CD8-positive, alpha-beta memory T cell (primary cell): Measurements from ENCODE around the gene CPEB1. TPM values are rescaled to one million over a fixed set of nuclear protein-coding genes. Genes with fewer than 3 reads are reported as not detected.

Experiments used
- CTCF ChIA-PET: fragments of 350-600 bp; sonication (Branson Sonifier 250); formaldehyde crosslinking; loops from one replicate; lab custom pipeline; 2021; ENCODE audit warnings: antibody characterized with exemption; lab: Charles Lee
- POLR2A ChIA-PET: fragments of 350-600 bp; sonication (Branson Sonifier 250); formaldehyde crosslinking; loops from one replicate; lab custom pipeline; 2021; ENCODE audit warnings: antibody characterized with exemption; lab: Charles Lee
- DNase-seq, 5 donors: peaks; one replicate each; pipeline versions ENCODE4 v3.0.0 to v3.0.0-alpha.2; 2020 to 2022; ENCODE audit warnings: mixed read lengths in 1 of 5
- H3K27ac ChIP-seq: one replicate; pipeline ENCODE4 v1.7.0; 2013; ENCODE audit warnings: low read depth, mild to moderate bottlenecking, low read length, moderate library complexity
- H3K27me3 ChIP-seq: 2 replicates; pipeline ENCODE4 v1.7.0; 2013; ENCODE audit warnings: low read length, mild to moderate bottlenecking; ENCODE audit not compliant: insufficient read depth, poor library complexity, severe bottlenecking
- H3K36me3 ChIP-seq: 2 replicates; pipeline ENCODE4 v1.7.0; 2013; ENCODE audit warnings: mild to moderate bottlenecking, low read length, moderate library complexity; ENCODE audit not compliant: insufficient read depth
- H3K4me1 ChIP-seq: 2 replicates; pipeline ENCODE4 v1.7.0; 2013; ENCODE audit warnings: mild to moderate bottlenecking, low read length, moderate library complexity; ENCODE audit not compliant: insufficient read depth
- H3K4me3 ChIP-seq: 2 replicates; pipeline ENCODE4 v1.7.0; 2013; ENCODE audit warnings: mild to moderate bottlenecking, low read length
- H3K9me3 ChIP-seq: 2 replicates; pipeline ENCODE4 v1.7.0; 2013; ENCODE audit warnings: mild to moderate bottlenecking, low read length
- H3K27ac Mint-ChIP-seq, 8 donors: one replicate each; pipeline ENCODE4 v1.8.0; 2020 to 2021; ENCODE audit warnings: mixed read lengths in 8 of 8, mild to moderate bottlenecking in 6 of 8, inconsistent platforms in 3 of 8, moderate library complexity in 3 of 8
- H3K27me3 Mint-ChIP-seq, 2 donors: one replicate each; pipeline ENCODE4 v1.8.0; 2020 to 2021; ENCODE audit warnings: mixed read lengths in 2 of 2, mild to moderate bottlenecking in 1 of 2, moderate library complexity in 1 of 2
- H3K36me3 Mint-ChIP-seq, 3 donors: one replicate each; pipeline ENCODE4 v1.8.0; 2020 to 2021; ENCODE audit warnings: mixed read lengths in 3 of 3, inconsistent platforms in 1 of 3, mild to moderate bottlenecking in 1 of 3
- H3K4me1 Mint-ChIP-seq, 3 donors: one replicate each; pipeline ENCODE4 v1.8.0; 2020 to 2021; ENCODE audit warnings: mixed read lengths in 3 of 3, inconsistent platforms in 1 of 3, mild to moderate bottlenecking in 1 of 3
- H3K4me3 Mint-ChIP-seq, 7 donors: one replicate each; pipeline ENCODE4 v1.8.0; 2020 to 2021; ENCODE audit warnings: mixed read lengths in 7 of 7, mild to moderate bottlenecking in 6 of 7, moderate library complexity in 4 of 7, inconsistent platforms in 2 of 7
- H3K9me3 Mint-ChIP-seq, 5 donors: one replicate each; pipeline ENCODE4 v1.8.0; 2020 to 2022; ENCODE audit warnings: mixed read lengths in 5 of 5, mild to moderate bottlenecking in 3 of 5, moderate library complexity in 2 of 5, inconsistent platforms in 1 of 5
- polyA plus RNA-seq: library from polyadenylated mRNA; unstranded; fragments of 300-500 nt; fragmentation: Illumina TruSeq; gene quantifications from one replicate; pipeline ENCODE4 v1.2.3, GENCODE V29; 2021
- total RNA-seq, 2 experiments: library from RNA; stranded (reverse); gene quantifications; one replicate each; pipeline ENCODE4 v1.2.3, GENCODE V29; 2021

Gene CPEB1
- total and polyA plus RNA-seq, 3 experiments from 2014 or later: 0.44 to 1.2 (median 0.44) TPM

GRCh38 chr15:82602195-82602594, 45.0 kb downstream of the CPEB1 start:
- ChIA-PET POLR2A (no interaction called here), CTCF (no interaction called here)
- DNase-seq: no peak

DNA sequence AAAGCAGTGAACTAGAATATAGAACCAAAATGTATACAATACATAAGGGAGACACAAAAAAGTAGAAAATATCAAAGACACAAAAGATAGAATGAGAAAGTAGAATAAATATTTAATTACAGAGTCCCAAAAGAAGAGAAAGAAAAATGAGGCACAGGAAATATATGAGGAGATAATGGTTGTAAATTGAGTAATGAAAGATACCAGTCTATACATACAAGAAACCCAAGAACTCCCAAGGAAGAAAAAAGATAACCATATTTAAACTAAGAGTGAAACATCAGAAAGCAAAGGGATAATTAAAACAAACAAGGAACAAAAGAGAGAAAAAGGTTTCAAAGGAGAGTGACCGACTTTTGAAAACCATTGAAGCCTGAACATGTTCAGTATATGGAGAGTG, 47.3 kb downstream of the CPEB1 start:
- ChIA-PET CTCF (no interaction called here), POLR2A (no interaction called here)
- Histone ChIP-seq H3K27me3 (no peaks in the 10 kb centered on the region), H3K36me3 (no peaks in the 10 kb centered on the region), H3K4me3 (no peak overlapping the region), H3K4me1 (no peaks in the 10 kb centered on the region), H3K9me3 (no peaks in the 10 kb centered on the region), H3K27ac (no peak overlapping the region)
- no peak for DNase-seq
- peaks cover 0 to 3% (median 0%) of the 10 kb centered on the region in 3 donors for H3K36me3 Mint-ChIP-seq
- no peak overlapping the region for H3K27ac Mint-ChIP-seq
- peaks cover 21 to 53% of the 10 kb centered on the region in 2 donors for H3K27me3 Mint-ChIP-seq
- H3K4me3 Mint-ChIP-seq: no peak overlapping the region
- no peaks in the 10 kb centered on the region for H3K9me3 Mint-ChIP-seq
- H3K4me1 Mint-ChIP-seq: no peaks in the 10 kb centered on the region

More at GRCh38 chr15:82602195-82602594, 45.0 kb downstream of the CPEB1 start:
- H3K27me3 ChIP-seq: no peaks in the 10 kb centered on the region
- Mint-ChIP-seq H3K27ac (no peak overlapping the region), H3K9me3 (no peaks in the 10 kb centered on the region), H3K36me3 (peaks cover 0 to 3% (median 0%) of the 10 kb centered on the region in 3 donors), H3K27me3 (peaks cover 19 to 42% of the 10 kb centered on the region in 2 donors), H3K4me1 (no peaks in the 10 kb centered on the region), H3K4me3 (no peak overlapping the region)
- no peak overlapping the region for H3K27ac ChIP-seq
- no peaks in the 10 kb centered on the region for H3K36me3 ChIP-seq
- no peaks in the 10 kb centered on the region for H3K9me3 ChIP-seq
- H3K4me3 ChIP-seq: no peak overlapping the region
- no peaks in the 10 kb centered on the region for H3K4me1 ChIP-seq

- Histone ChIP-seq H3K27me3 (no peaks in the 10 kb centered on the region), H3K4me3 (no peak overlapping the region), H3K27ac (no peak overlapping the region), H3K36me3 (no peaks in the 10 kb centered on the region), H3K4me1 (no peaks in the 10 kb centered on the region), H3K9me3 (no peaks in the 10 kb centered on the region)
- Mint-ChIP-seq H3K4me3 (no peak overlapping the region), H3K4me1 (no peaks in the 10 kb centered on the region), H3K27ac (peak overlapping the region in 1 of 8 donors; percentile 29), H3K9me3 (no peaks in the 10 kb centered on the region), H3K27me3 (peaks cover 20 to 58% of the 10 kb centered on the region in 2 donors), H3K36me3 (peaks cover 0 to 3% (median 0%) of the 10 kb centered on the region in 3 donors)
- CTCF ChIA-PET: interaction anchor here (1.2 kb wide), 1 partner anchor 83 kb away, joined by 3 read pairs; no protein-coding TSS in a partner anchor
- no peak for DNase-seq
- POLR2A ChIA-PET: no interaction called here
Observed at GRCh38 chr15:82597815-82598214, 49.3 kb downstream of the CPEB1 start.

DNA sequence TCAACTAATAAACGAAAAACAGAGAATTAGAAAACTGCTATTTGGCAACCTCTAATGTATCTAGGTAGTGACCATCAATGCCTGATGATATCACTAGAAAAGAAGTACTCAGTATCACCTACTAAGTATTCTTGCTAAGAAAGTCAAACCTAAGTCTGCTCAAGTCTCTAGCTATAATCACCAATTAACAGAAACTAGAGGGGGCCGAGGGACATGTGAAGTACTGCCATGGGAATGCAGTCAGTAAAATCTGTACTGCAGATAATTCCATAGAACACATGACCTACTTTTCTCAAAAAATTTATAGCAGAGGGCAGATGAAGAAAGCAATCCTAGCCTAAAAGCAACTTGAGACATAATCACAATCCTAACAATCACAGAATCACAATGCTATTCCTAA, 51.4 kb downstream of the CPEB1 start:
- DNase-seq: no peak

GRCh38 chr15:82595203-82595602, 52.0 kb downstream of the CPEB1 start:
- Histone ChIP-seq H3K27me3 (no peaks in the 10 kb centered on the region), H3K27ac (no peak overlapping the region), H3K9me3 (no peaks in the 10 kb centered on the region), H3K4me3 (no peak overlapping the region), H3K36me3 (no peaks in the 10 kb centered on the region), H3K4me1 (no peaks in the 10 kb centered on the region)
- no peak for DNase-seq
- no peaks in the 10 kb centered on the region for H3K4me1 Mint-ChIP-seq
- ChIA-PET CTCF (no interaction called here), POLR2A (no interaction called here)
- H3K9me3 Mint-ChIP-seq: no peaks in the 10 kb centered on the region
- no peak overlapping the region for H3K4me3 Mint-ChIP-seq
- peaks cover 26 to 53% of the 10 kb centered on the region in 2 donors for H3K27me3 Mint-ChIP-seq
- no peaks in the 10 kb centered on the region for H3K36me3 Mint-ChIP-seq
- no peak overlapping the region for H3K27ac Mint-ChIP-seq

More for the DNA sequence above, 51.4 kb downstream of the CPEB1 start:
- Histone ChIP-seq H3K36me3 (no peaks in the 10 kb centered on the region), H3K27ac (no peak overlapping the region), H3K9me3 (no peaks in the 10 kb centered on the region), H3K4me3 (no peak overlapping the region), H3K4me1 (no peaks in the 10 kb centered on the region), H3K27me3 (no peaks in the 10 kb centered on the region)
- no peak overlapping the region for H3K27ac Mint-ChIP-seq
- no peaks in the 10 kb centered on the region for H3K4me1 Mint-ChIP-seq
- ChIA-PET POLR2A (no interaction called here), CTCF (no interaction called here)
- H3K4me3 Mint-ChIP-seq: no peak overlapping the region
- H3K36me3 Mint-ChIP-seq: peaks cover 0 to 3% (median 0%) of the 10 kb centered on the region in 3 donors
- no peaks in the 10 kb centered on the region for H3K9me3 Mint-ChIP-seq
- peaks cover 26 to 55% of the 10 kb centered on the region in 2 donors for H3K27me3 Mint-ChIP-seq

- CTCF ChIA-PET: no interaction called here
- Mint-ChIP-seq H3K4me3 (no peak overlapping the region), H3K36me3 (no peaks in the 10 kb centered on the region), H3K4me1 (no peaks in the 10 kb centered on the region), H3K27ac (no peak overlapping the region), H3K27me3 (peaks cover 20 to 27% of the 10 kb centered on the region in 2 donors), H3K9me3 (no peaks in the 10 kb centered on the region)
- POLR2A ChIA-PET: no interaction called here
- no peaks in the 10 kb centered on the region for H3K36me3 ChIP-seq
- H3K4me3 ChIP-seq: no peak overlapping the region
- no peaks in the 10 kb centered on the region for H3K4me1 ChIP-seq
- H3K27ac ChIP-seq: no peak overlapping the region
- no peak for DNase-seq
- H3K27me3 ChIP-seq: no peaks in the 10 kb centered on the region
- no peaks in the 10 kb centered on the region for H3K9me3 ChIP-seq
Observed at GRCh38 chr15:82587805-82588204, 59.4 kb downstream of the CPEB1 start.

DNA sequence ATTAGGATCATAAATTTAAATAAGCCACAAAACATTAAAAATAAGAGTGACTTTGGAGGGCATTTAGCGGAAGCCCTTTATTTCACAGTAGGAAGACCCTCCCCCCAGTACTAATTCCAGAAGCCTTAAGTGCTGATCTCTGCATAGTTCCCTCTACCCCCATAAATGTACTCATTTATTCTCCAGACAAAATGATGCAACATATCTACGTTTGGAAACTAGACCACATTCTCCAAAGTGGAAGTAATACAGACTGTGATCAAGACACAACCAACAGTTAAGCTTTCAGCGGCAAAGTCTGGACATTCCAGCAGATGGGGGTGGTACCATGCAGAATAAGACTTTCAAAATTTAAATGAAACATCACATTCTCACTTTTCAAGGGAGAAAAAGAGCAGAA, 62.1 kb downstream of the CPEB1 start:
- Histone ChIP-seq H3K9me3 (no peaks in the 10 kb centered on the region), H3K27ac (no peak overlapping the region), H3K4me3 (no peak overlapping the region), H3K27me3 (no peaks in the 10 kb centered on the region), H3K4me1 (no peaks in the 10 kb centered on the region), H3K36me3 (no peaks in the 10 kb centered on the region)
- H3K4me3 Mint-ChIP-seq: no peak overlapping the region
- H3K27ac Mint-ChIP-seq: no peak overlapping the region
- DNase-seq: no peak
- peaks cover 14 to 37% of the 10 kb centered on the region in 2 donors for H3K27me3 Mint-ChIP-seq
- ChIA-PET CTCF (interaction anchor here (0.7 kb wide), 1 partner anchor 415 kb away, joined by 4 read pairs; no protein-coding TSS in a partner anchor), POLR2A (no interaction called here)
- no peaks in the 10 kb centered on the region for H3K9me3 Mint-ChIP-seq
- H3K36me3 Mint-ChIP-seq: no peaks in the 10 kb centered on the region
- H3K4me1 Mint-ChIP-seq: no peaks in the 10 kb centered on the region

DNA sequence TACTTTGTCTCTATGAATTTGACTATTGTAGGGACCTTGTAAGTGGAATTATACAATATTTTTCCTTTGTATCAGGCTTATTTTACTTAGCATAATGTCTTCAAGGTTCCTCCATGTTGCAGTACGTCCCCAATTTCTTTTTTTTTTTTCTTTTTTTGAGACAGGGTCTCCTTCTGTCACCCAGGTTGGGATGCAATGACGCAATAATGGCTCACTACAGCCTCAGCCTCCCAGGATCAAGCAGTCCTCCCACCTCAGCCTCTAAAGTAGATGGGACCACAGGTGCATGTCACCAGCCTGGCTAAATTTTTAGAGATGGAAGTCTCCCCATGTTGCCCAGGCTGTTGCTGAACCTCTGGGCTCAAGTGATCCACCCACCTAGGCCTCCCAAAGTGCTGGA, 66.5 kb downstream of the CPEB1 start:
- H3K27me3 ChIP-seq: no peaks in the 10 kb centered on the region
- Mint-ChIP-seq H3K27me3 (peaks cover 6 to 35% of the 10 kb centered on the region in 2 donors), H3K36me3 (no peaks in the 10 kb centered on the region), H3K4me1 (no peaks in the 10 kb centered on the region), H3K4me3 (no peak overlapping the region), H3K9me3 (no peaks in the 10 kb centered on the region), H3K27ac (no peak overlapping the region)
- POLR2A ChIA-PET: no interaction called here
- H3K36me3 ChIP-seq: no peaks in the 10 kb centered on the region
- no peaks in the 10 kb centered on the region for H3K4me1 ChIP-seq
- H3K4me3 ChIP-seq: no peak overlapping the region
- H3K9me3 ChIP-seq: no peaks in the 10 kb centered on the region
- no peak overlapping the region for H3K27ac ChIP-seq
- CTCF ChIA-PET: no interaction called here
- DNase-seq: no peak
